Endothelial cell of umbilical vein (primary cell): ENCODE measurements around the gene LTBP1. TPM values are rescaled to one million over a fixed set of nuclear protein-coding genes. Genes with fewer than 3 reads are reported as not detected.

Source experiments
- BruUV-seq: library from RNA; stranded (reverse); fragments of 400-500 nt; replicated peaks from 2 replicates; lab custom pipeline; 2021; lab: Mats Ljungman, UMichigan
- CTCF ChIA-PET: fragments of 300-600, 350-600 bp; sonication (Branson Sonifier 250); formaldehyde crosslinking; loops from one replicate; lab custom pipeline; 2021; ENCODE audit warnings: antibody characterized with exemption, inconsistent platforms; lab: Charles Lee
- POLR2A ChIA-PET: fragments of 300-600, 350-600 bp; sonication (Branson Sonifier 250); formaldehyde crosslinking; loops from one replicate; lab custom pipeline; 2021; ENCODE audit warnings: antibody characterized with exemption, inconsistent platforms; lab: Charles Lee
- DNase-seq: peaks from one replicate; pipeline ENCODE4 v3.0.0-alpha.2; 2011; ENCODE audit warnings: low read depth, low spot score
- FAIRE-seq: peaks from 2 replicates; lab custom pipeline; 2011; peaks lifted over from hg19 to GRCh38; lab: Jason Lieb, UNC
- H2AFZ ChIP-seq: 2 replicates; pipeline ENCODE4 v1.6.0; 2012; ENCODE audit warnings: low read depth, low read length, control low read depth, inconsistent platforms
- H3K27ac ChIP-seq: 2 replicates; pipeline ENCODE4 v1.5.1; 2011; ENCODE audit warnings: low read depth, mild to moderate bottlenecking, control low read depth, low read length, moderate library complexity; ENCODE audit not compliant: insufficient read depth
- H3K27me3 ChIP-seq, 2 experiments: 2 replicates each; pipeline versions ENCODE4 v1.6.0 to v1.6.1; 2011; ENCODE audit warnings: low read length in 2 of 2, mixed read lengths in 1 of 2; ENCODE audit not compliant: control insufficient read depth in 2 of 2, insufficient read depth in 2 of 2
- H3K36me3 ChIP-seq, 2 experiments: 2 replicates in 1 of 2; 3 replicates in 1 of 2; pipeline ENCODE4 v1.5.1; 2011; ENCODE audit warnings: low read length in 2 of 2, mild to moderate bottlenecking in 1 of 2, moderate library complexity in 1 of 2; ENCODE audit not compliant: control insufficient read depth in 2 of 2, insufficient read depth in 2 of 2; ENCODE audit errors: extremely low read depth in 1 of 2
- H3K4me1 ChIP-seq: 3 replicates; pipeline ENCODE4 v1.5.1; 2011; ENCODE audit warnings: mild to moderate bottlenecking, low read length; ENCODE audit not compliant: control insufficient read depth, insufficient read depth; ENCODE audit errors: extremely low read depth
- H3K4me2 ChIP-seq: 2 replicates; pipeline ENCODE4 v1.6.1; 2011; ENCODE audit warnings: low read length, control low read depth, mixed read lengths; ENCODE audit not compliant: insufficient read depth
- H3K4me3 ChIP-seq, 3 experiments: fragments of 200-600 bp in 1 of 3; sonication (generic), shearing (Covaris generic) in 1 of 3; replicated peaks in 1 of 3; 2 replicates each; pipeline ENCODE4 v1.5.1; 2011 to 2016; ENCODE audit warnings: control low read depth in 3 of 3, low read length in 3 of 3, mild to moderate bottlenecking in 2 of 3, inconsistent platforms in 1 of 3, low read depth in 1 of 3, moderate library complexity in 1 of 3; ENCODE audit not compliant: insufficient read depth in 1 of 3
- H3K79me2 ChIP-seq: 2 replicates; pipeline ENCODE4 v1.6.0; 2012; ENCODE audit warnings: low read length, inconsistent platforms; ENCODE audit not compliant: control insufficient read depth, insufficient read depth
- H3K9ac ChIP-seq: replicated peaks from 2 replicates; pipeline ENCODE3; 2011; ENCODE audit warnings: low read length, control low read depth; ENCODE audit not compliant: insufficient read depth; ENCODE audit errors: extremely low read depth
- H3K9me1 ChIP-seq: replicated peaks from 3 replicates; pipeline ENCODE4 v1.6.0; 2011; ENCODE audit warnings: mild to moderate bottlenecking, low read length; ENCODE audit not compliant: control insufficient read depth, insufficient read depth; ENCODE audit errors: extremely low read depth
- H3K9me3 ChIP-seq: replicated peaks from 2 replicates; pipeline ENCODE4 v1.5.1; 2012; ENCODE audit warnings: low read length, inconsistent platforms; ENCODE audit not compliant: control insufficient read depth, insufficient read depth
- H4K20me1 ChIP-seq: replicated peaks from 2 replicates; pipeline ENCODE3; 2011; ENCODE audit warnings: mild to moderate bottlenecking, low read length; ENCODE audit not compliant: control insufficient read depth, insufficient read depth; ENCODE audit errors: extremely low read depth
- EZH2 ChIP-seq: IDR thresholded peaks from 2 replicates; pipeline ENCODE4 v1.6.1; 2012; ENCODE audit warnings: borderline replicate concordance, low read depth, mild to moderate bottlenecking, moderate library complexity, low read length, inconsistent platforms; ENCODE audit not compliant: severe bottlenecking
- FOS ChIP-seq: IDR thresholded peaks from 2 replicates; pipeline ENCODE4 v1.6.1; 2011; ENCODE audit warnings: mild to moderate bottlenecking, low read length, moderate library complexity, borderline replicate concordance; ENCODE audit not compliant: insufficient read depth
- GATA2 ChIP-seq: IDR thresholded peaks from 2 replicates; pipeline ENCODE4 v1.7.0; 2011; ENCODE audit warnings: low read depth, mild to moderate bottlenecking, moderate library complexity, mixed read lengths, low read length; ENCODE audit not compliant: insufficient read length, insufficient read depth
- JUN ChIP-seq: IDR thresholded peaks from 2 replicates; pipeline ENCODE4 v1.6.1; 2011; ENCODE audit warnings: borderline replicate concordance, low read depth; ENCODE audit not compliant: insufficient read length, insufficient read depth
- MYC ChIP-seq: IDR thresholded peaks from one replicate; pipeline ENCODE4 v1.6.1; 2011; ENCODE audit warnings: mild to moderate bottlenecking, low read depth, low read length
- POLR2A ChIP-seq: IDR thresholded peaks from 2 replicates; pipeline ENCODE4 v1.6.1; 2012; ENCODE audit warnings: low read depth, mild to moderate bottlenecking, control low read depth, low read length
- POLR2AphosphoS5 ChIP-seq: IDR thresholded peaks from 2 replicates; pipeline ENCODE4 v1.6.1; 2012; ENCODE audit warnings: low read depth, mild to moderate bottlenecking, control low read depth, low read length, moderate library complexity; ENCODE audit not compliant: insufficient read depth
- dilution Hi-C: fragments of 300-500 bp; cut with MboI; formaldehyde crosslinking; loops from one replicate; pipeline ENCODE4 v1.15.0; 2019; ENCODE audit warnings: low sequenced_read_pairs; ENCODE audit not compliant: extremely low pct_ligation_motif_present
- intact Hi-C: fragments of 100-400 bp; cut with micrococcal nuclease; formaldehyde crosslinking; loops from one replicate; pipeline ENCODE4 v1.10.0; 2022
- polyA plus RNA-seq, 4 experiments: library from polyadenylated mRNA; depleted of rRNA in 3 of 4; stranded (reverse) in 3 of 4; unstranded in 1 of 4; fragments of >200 nt; gene quantifications; 2 replicates each; pipeline versions ENCODE4 v1.2.1 to v1.2.3, GENCODE V29; 2011 to 2012; ENCODE audit warnings: missing spikeins in 1 of 4
- total RNA-seq: library from RNA; stranded (reverse); gene quantifications from 2 replicates; pipeline ENCODE4 v1.2.3, GENCODE V29; 2021
- TF ChIP-seq, protein P1 (sequence below): IDR thresholded peaks from 2 replicates; pipeline ENCODE4 v1.6.1; 2011; ENCODE audit not compliant: insufficient read depth, insufficient read length
- TF ChIP-seq, protein P2 (sequence below), 2 donors: IDR thresholded peaks; 1 replicate in 1 of 2; 2 replicates in 1 of 2; pipeline ENCODE4 v1.5.1; 2011; ENCODE audit warnings: low read length in 2 of 2, mild to moderate bottlenecking in 2 of 2, moderate library complexity in 2 of 2, control low read depth in 1 of 2, inconsistent platforms in 1 of 2, low read depth in 1 of 2; ENCODE audit not compliant: insufficient read depth in 1 of 2; ENCODE audit errors: extremely low read depth in 1 of 2

LTBP1 gene
- total and polyA plus RNA-seq, 2 donors (not counting 3 experiments of a cell fraction or from before 2014, with no cell fraction given), result 57.4 to 68.2 TPM

DNA sequence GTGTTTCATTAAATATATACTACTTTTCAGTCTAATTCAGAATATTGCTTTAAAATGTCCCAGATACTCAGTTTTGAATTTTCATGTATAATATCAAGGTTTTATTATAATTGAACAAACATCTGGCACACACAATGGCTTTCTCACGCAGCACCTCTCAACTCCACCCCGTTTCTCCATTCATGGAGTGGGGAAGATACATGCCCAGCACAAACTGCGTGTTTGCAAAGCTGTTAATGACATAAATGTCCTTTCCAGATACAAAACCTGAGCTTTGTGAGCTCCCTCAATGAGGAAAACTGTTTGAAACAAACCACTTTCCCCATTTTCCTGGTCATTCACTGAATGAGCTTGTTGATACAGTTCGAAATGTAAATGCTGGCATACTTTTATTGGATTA is 379.3 kb downstream of the LTBP1 start:
- Histone ChIP-seq H3K27me3 (no peaks in the 10 kb centered on the region), H3K27ac (no peak overlapping the region), H3K36me3 (no peaks in the 10 kb centered on the region), H4K20me1 (no peaks in the 10 kb centered on the region), H3K4me1 (no peaks in the 10 kb centered on the region), H3K4me2 (no peak overlapping the region), H3K79me2 (no peaks in the 10 kb centered on the region), H3K9ac (no peak overlapping the region), H3K4me3 (no peak overlapping the region), H2AFZ (no peak overlapping the region), H3K9me1 (no peaks in the 10 kb centered on the region), H3K9me3 (no peaks in the 10 kb centered on the region)
- TF ChIP-seq POLR2A (no peak), FOS (no peak), POLR2AphosphoS5 (no peak), EZH2 (no peak), JUN (no peak), MYC (no peak), GATA2 (no peak)
- TF ChIP-seq, protein P1, sequence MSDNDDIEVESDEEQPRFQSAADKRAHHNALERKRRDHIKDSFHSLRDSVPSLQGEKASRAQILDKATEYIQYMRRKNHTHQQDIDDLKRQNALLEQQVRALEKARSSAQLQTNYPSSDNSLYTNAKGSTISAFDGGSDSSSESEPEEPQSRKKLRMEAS, result no peak
- TF ChIP-seq, protein P2, sequence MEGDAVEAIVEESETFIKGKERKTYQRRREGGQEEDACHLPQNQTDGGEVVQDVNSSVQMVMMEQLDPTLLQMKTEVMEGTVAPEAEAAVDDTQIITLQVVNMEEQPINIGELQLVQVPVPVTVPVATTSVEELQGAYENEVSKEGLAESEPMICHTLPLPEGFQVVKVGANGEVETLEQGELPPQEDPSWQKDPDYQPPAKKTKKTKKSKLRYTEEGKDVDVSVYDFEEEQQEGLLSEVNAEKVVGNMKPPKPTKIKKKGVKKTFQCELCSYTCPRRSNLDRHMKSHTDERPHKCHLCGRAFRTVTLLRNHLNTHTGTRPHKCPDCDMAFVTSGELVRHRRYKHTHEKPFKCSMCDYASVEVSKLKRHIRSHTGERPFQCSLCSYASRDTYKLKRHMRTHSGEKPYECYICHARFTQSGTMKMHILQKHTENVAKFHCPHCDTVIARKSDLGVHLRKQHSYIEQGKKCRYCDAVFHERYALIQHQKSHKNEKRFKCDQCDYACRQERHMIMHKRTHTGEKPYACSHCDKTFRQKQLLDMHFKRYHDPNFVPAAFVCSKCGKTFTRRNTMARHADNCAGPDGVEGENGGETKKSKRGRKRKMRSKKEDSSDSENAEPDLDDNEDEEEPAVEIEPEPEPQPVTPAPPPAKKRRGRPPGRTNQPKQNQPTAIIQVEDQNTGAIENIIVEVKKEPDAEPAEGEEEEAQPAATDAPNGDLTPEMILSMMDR (IDR thresholded peaks at IDR 0.05; ENCODE audit: extremely low read depth in 1 of 2, insufficient read depth in 1 of 2, low read depth in 1 of 2, low read length in 2 of 2), result no peak
- intact Hi-C loops (no loop called here), dilution Hi-C loops (no loop called here)
- FAIRE-seq (no peak), DNase-seq (no peak)
- ChIA-PET POLR2A (no interaction called here), CTCF (no interaction called here)
- no TSS peak for BruUV-seq
